Lung (tissue), 12 donors: ENCODE measurements around the gene MRPS27. TPM values are rescaled to one million over a fixed set of nuclear protein-coding genes. Genes with fewer than 3 reads are reported as not detected.
"Not testable (repeated sequence)": the region's sequence is repeated elsewhere in the genome, so short reads cannot be mapped to it uniquely, and the experiment has no call there.

Experiments used
- ATAC-seq: fragments of 200-7000 bp; cut with Tn5 transposase; one replicate; pipeline ENCODE4 v1.9.1; 2020; ENCODE audit warnings: moderate number of reproducible peaks; ENCODE audit not compliant: insufficient read depth, low FRiP score
- DNase-seq, 3 donors: peaks; one replicate each; pipeline ENCODE4 v3.0.0-alpha.2; 2013 to 2017
- H3K27ac ChIP-seq, 2 donors: one replicate each; pipeline ENCODE4 v1.5.1; 2013; ENCODE audit warnings: mild to moderate bottlenecking in 2 of 2, moderate library complexity in 2 of 2, control low read depth in 1 of 2, inconsistent platforms in 1 of 2, low read depth in 1 of 2, low read length in 1 of 2
- H3K27me3 ChIP-seq, 3 donors: one replicate each; pipeline ENCODE4 v1.5.1; 2013; ENCODE audit warnings: low read length in 2 of 3; ENCODE audit not compliant: control insufficient read depth in 3 of 3, insufficient read depth in 3 of 3
- H3K36me3 ChIP-seq, 4 donors: one replicate each; pipeline ENCODE4 v1.5.1; 2013; ENCODE audit warnings: low read length in 4 of 4, mild to moderate bottlenecking in 1 of 4, moderate library complexity in 1 of 4; ENCODE audit not compliant: control insufficient read depth in 4 of 4, insufficient read depth in 4 of 4
- H3K4me1 ChIP-seq, 5 donors: one replicate each; pipeline ENCODE4 v1.5.1; 2013; ENCODE audit warnings: low read length in 5 of 5, mild to moderate bottlenecking in 2 of 5, moderate library complexity in 1 of 5; ENCODE audit not compliant: control insufficient read depth in 5 of 5, insufficient read depth in 5 of 5
- H3K4me3 ChIP-seq: one replicate; pipeline ENCODE4 v1.5.1; 2013; ENCODE audit warnings: mild to moderate bottlenecking, control low read depth, moderate library complexity
- H3K9ac ChIP-seq, 2 donors: one replicate each; pipeline ENCODE4 v1.5.1; 2013; ENCODE audit warnings: low read length in 2 of 2, control low read depth in 1 of 2; ENCODE audit not compliant: insufficient read depth in 1 of 2
- H3K9me3 ChIP-seq, 4 donors: one replicate each; pipeline ENCODE4 v1.5.1; 2013; ENCODE audit warnings: low read length in 3 of 4, mild to moderate bottlenecking in 1 of 4, moderate library complexity in 1 of 4; ENCODE audit not compliant: control insufficient read depth in 4 of 4, insufficient read depth in 3 of 4
- WGBS, 2 donors: extraction: QIAGEN DNeasy Blood & Tissue Kit; methylation state at CpG; one replicate each; pipeline ENCODE4 v1.1.7; 2013; 5-methylcytosine and 5-hydroxymethylcytosine counted together
- polyA plus RNA-seq, 2 donors: library from polyadenylated mRNA; stranded (reverse); fragments of 200-250 nt; gene quantifications; one replicate each; pipeline ENCODE4 v1.2.1, GENCODE V29; 2013
- total RNA-seq, 2 donors: library from RNA; depleted of rRNA in 1 of 2; stranded (reverse); fragments of >200 nt in 1 of 2; gene quantifications; one replicate each; pipeline ENCODE4 v1.2.1, GENCODE V29; 2014 to 2021
- TF ChIP-seq, protein P1 (sequence below): IDR thresholded peaks from 2 replicates; pipeline ENCODE4 v1.5.1; 2012; ENCODE audit warnings: mild to moderate bottlenecking; ENCODE audit errors: control extremely low read depth, extremely low read depth
- donor health status: control.
- donor health status: control.
- donor health status: Bipolar disorder and iron deficiency.
- donor health status: healthy.
- donor health status: DM: yes; HTN: yes; CAD: no.

The MRPS27 gene
- total and polyA plus RNA-seq, 4 donors, result 18.8 to 84.8 (median 32.7) TPM

DNA sequence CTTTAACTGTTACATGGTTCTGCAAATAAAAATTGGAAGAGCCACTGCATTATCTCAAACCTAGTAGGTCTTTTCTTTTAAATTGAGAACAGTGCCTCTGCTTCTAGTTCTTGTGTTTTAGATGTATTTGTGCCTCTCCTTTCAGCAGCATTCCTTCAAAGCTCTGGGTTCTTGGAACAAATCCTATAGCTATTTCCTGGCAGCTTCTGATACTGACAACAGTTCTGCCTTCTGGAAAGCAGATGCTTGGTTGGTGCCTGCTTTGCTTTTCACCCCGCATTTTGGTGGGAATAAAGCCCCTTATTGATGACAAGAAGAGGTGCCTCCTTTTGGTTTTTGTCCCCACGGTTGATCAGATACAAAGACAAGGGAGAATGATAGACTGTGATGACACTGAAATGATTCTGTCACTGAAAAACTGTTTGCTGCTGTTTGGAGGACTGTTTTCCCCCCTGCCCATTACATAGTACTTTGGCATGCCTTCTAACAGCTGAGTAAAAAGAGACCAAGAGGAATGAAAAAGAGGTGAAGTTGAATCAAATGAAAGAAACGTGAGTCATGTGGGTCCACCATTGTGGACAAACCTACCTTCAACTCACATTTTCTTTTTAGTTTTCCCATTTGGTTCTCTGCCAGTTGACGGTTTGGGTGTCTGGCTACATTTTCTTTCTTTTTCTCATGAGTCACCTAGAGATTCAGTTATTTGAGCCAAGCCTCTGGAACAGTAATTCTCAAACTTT, 5.7 kb upstream of the MRPS27 start:
- peaks cover 7 to 26% (median 10%) of the 10 kb centered on the region in 4 donors for H3K36me3 ChIP-seq
- H3K4me1 ChIP-seq, result peaks cover 0 to 13% (median 0%) of the 10 kb centered on the region in 5 donors
- H3K4me3 ChIP-seq, result no peak overlapping the region
- H3K9ac ChIP-seq, result no peak overlapping the region
- DNase-seq (peak in 2 of 3 donors; percentile 54 to 57), ATAC-seq (no peak)
- H3K27me3 ChIP-seq, result no peaks in the 10 kb centered on the region
- TF ChIP-seq, protein P1, sequence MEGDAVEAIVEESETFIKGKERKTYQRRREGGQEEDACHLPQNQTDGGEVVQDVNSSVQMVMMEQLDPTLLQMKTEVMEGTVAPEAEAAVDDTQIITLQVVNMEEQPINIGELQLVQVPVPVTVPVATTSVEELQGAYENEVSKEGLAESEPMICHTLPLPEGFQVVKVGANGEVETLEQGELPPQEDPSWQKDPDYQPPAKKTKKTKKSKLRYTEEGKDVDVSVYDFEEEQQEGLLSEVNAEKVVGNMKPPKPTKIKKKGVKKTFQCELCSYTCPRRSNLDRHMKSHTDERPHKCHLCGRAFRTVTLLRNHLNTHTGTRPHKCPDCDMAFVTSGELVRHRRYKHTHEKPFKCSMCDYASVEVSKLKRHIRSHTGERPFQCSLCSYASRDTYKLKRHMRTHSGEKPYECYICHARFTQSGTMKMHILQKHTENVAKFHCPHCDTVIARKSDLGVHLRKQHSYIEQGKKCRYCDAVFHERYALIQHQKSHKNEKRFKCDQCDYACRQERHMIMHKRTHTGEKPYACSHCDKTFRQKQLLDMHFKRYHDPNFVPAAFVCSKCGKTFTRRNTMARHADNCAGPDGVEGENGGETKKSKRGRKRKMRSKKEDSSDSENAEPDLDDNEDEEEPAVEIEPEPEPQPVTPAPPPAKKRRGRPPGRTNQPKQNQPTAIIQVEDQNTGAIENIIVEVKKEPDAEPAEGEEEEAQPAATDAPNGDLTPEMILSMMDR, result no peak
- no peak overlapping the region for H3K27ac ChIP-seq
- WGBS, 2 donors, result 82 to 92% methylated on average over 4 of the region's 4 CpGs
- no peaks in the 10 kb centered on the region for H3K9me3 ChIP-seq

DNA sequence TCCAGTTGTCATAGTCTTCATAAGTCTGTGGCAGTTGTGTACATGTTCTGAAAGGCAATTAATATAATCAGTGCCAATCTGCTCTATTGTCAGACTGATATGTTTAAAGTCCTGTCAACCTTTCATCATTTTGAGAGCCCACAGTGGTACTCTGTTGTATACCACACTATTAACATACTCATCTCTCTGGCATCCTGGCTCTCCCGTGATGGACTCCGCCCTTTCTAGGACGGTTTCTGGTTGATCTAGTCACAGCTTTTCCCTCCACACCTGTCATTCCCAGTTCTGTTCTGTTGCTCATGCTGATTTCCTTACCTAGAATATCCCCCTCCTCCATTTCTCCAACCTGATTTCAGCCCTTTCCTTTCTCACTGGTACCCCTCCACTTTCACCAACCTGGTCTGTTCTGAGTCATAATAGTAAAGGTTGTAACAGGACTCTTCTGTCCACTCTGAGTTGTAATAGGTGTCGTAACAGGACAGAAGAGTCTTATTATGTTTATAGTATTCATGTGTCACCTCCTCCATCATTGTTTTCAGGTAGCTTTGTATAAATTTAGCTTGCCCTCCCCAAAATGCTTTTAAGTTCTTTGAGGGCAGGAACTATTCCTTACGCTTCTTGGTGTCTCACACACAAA, 4.3 kb upstream of the MRPS27 start:
- TF ChIP-seq, protein P1, result no peak
- 90 to 93% methylated on average over 5 of the region's 5 CpGs for WGBS, 2 donors

GRCh38 chr5:72319435-72319975, 535 bp downstream of the MRPS27 start:
- Histone ChIP-seq H3K4me3 (peak overlapping the region; percentile 72), H3K27ac (peak overlapping the region; percentile 68 to 73), H3K9ac (peak overlapping the region; percentile 59 to 88)
- H3K9me3 ChIP-seq, H3K36me3 ChIP-seq, DNase-seq, H3K4me1 ChIP-seq, H3K27me3 ChIP-seq: not testable (repeated sequence)
- 7% methylated on average over 28 of the region's 28 CpGs for WGBS, 2 donors
- ATAC-seq, result peak; percentile 3

More for the DNA sequence above, 4.3 kb upstream of the MRPS27 start:
- Histone ChIP-seq H3K4me3 (no peak overlapping the region), H3K36me3 (peaks cover 8 to 19% (median 12%) of the 10 kb centered on the region in 4 donors), H3K27ac (no peak overlapping the region), H3K27me3 (no peaks in the 10 kb centered on the region), H3K9ac (no peak overlapping the region), H3K9me3 (no peaks in the 10 kb centered on the region), H3K4me1 (peaks cover 0 to 13% (median 0%) of the 10 kb centered on the region in 5 donors)
- DNase-seq, result no peak
- no peak for ATAC-seq

DNA sequence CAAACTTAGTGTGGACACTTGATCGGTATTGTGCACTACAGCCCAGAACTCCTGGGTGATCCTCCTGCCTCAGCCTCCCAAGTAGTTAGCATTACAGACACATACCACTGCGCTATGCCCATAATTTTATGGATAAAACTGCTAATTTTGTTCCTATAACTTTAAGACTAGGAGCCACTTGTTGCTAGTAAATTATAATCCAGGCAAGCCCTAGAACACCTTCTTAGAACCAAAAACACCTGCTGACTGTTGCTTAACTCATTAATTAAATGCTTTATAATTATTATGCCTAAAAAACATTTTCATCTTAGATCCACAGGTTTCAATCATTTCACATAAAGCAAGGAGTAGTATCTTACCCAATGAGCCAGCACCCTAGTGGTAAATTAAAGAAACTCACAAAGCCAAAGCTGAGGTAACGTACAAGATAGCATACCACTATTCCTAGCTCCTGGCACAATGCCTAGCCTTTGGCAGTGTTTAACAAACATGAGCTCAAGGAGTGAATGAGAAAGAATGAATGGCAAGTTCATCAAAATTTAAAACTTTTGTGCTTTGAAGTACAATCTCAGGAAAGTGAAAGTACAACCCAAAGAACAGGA, 5.4 kb downstream of the MRPS27 start:
- peak; percentile 54 to 81 (median 68) for DNase-seq
- H3K4me3 ChIP-seq, result no peak overlapping the region
- H3K9ac ChIP-seq, result no peak overlapping the region
- peaks cover under 1 to 10% (median 8%) of the 10 kb centered on the region in 4 donors for H3K36me3 ChIP-seq
- H3K27me3 ChIP-seq, result no peaks in the 10 kb centered on the region
- no peak overlapping the region for H3K27ac ChIP-seq
- TF ChIP-seq, protein P1, result no peak
- 75 to 80% methylated on average over 3 of the region's 3 CpGs for WGBS, 2 donors
- H3K4me1 ChIP-seq, result peaks cover 0 to 6% (median 5%) of the 10 kb centered on the region in 5 donors
- no peak for ATAC-seq
- H3K9me3 ChIP-seq, result no peaks in the 10 kb centered on the region
